K562 (cell line): Measurements from ENCODE around the gene FAHD2A. TPM values are rescaled to one million over a fixed set of nuclear protein-coding genes. Genes with fewer than 3 reads are reported as not detected.

Experiments used
- ATAC-seq: fragments of 200-7000 bp; cut with Tn5 transposase; 3 replicates; pipeline ENCODE4 v1.9.1; 2020; ENCODE audit warnings: moderate library complexity
- BruUV-seq: library from RNA; stranded (reverse); fragments of 400-500 nt; replicated peaks from 2 replicates; lab custom pipeline; 2021; lab: Mats Ljungman, UMichigan
- CTCF ChIA-PET: fragments of 300-600 bp; formaldehyde crosslinking; extraction: SDS; loops from one replicate; lab custom pipeline; 2021; ENCODE audit warnings: low intra/inter-chr PET ratio; lab: Yijun Ruan, JAX
- POLR2A ChIA-PET: fragments of 300-600, 350-650 bp; sonication (Branson Sonifier 250); formaldehyde crosslinking; extraction: SDS; loops from one replicate; lab custom pipeline; 2021; ENCODE audit warnings: antibody characterized with exemption, inconsistent platforms; lab: Yijun Ruan, JAX
- DNase-seq, 4 experiments: peaks; one replicate each; pipeline versions ENCODE4 v3.0.0 to v3.0.0-alpha.2; 2011 to 2018; ENCODE audit warnings: low spot score in 3 of 4, mixed read lengths in 3 of 4; ENCODE audit errors: extremely low read depth in 1 of 4
- FAIRE-seq: peaks from 2 replicates; lab custom pipeline; 2011; peaks lifted over from hg19 to GRCh38; lab: Jason Lieb, UNC
- H2AFZ ChIP-seq: 2 replicates; pipeline ENCODE4 v1.6.0; 2011; ENCODE audit warnings: low read depth, low read length, control low read depth, inconsistent platforms
- H3K27ac ChIP-seq: fragments of 200-600 bp; 3 replicates; pipeline ENCODE4 v1.8.0; 2011; ENCODE audit warnings: low read depth, mild to moderate bottlenecking, control low read depth, inconsistent platforms, low read length, moderate library complexity, mixed read lengths; ENCODE audit errors: extremely low read depth
- H3K27me3 ChIP-seq, 2 experiments: fragments of 300-600 bp in 1 of 2; 2 replicates in 1 of 2; 3 replicates in 1 of 2; pipeline versions ENCODE4 v1.6.0 to v1.8.0; 2011; ENCODE audit warnings: inconsistent platforms in 2 of 2, low read length in 2 of 2, mild to moderate bottlenecking in 1 of 2, mixed read lengths in 1 of 2, moderate library complexity in 1 of 2; ENCODE audit not compliant: control insufficient read depth in 2 of 2, insufficient read depth in 2 of 2
- H3K36me3 ChIP-seq: fragments of 300-600 bp; 3 replicates; pipeline ENCODE4 v1.8.0; 2011; ENCODE audit warnings: mild to moderate bottlenecking, low read length, inconsistent platforms; ENCODE audit not compliant: control insufficient read depth, insufficient read depth
- H3K4me1 ChIP-seq, 2 experiments: fragments of 200-600 bp in 1 of 2; replicated peaks in 1 of 2; 2 replicates in 1 of 2; 3 replicates in 1 of 2; pipeline versions ENCODE4 v1.5.1 to v1.8.0; 2011; ENCODE audit warnings: inconsistent platforms in 2 of 2, low read length in 2 of 2, mild to moderate bottlenecking in 1 of 2, mixed read lengths in 1 of 2, moderate library complexity in 1 of 2; ENCODE audit not compliant: control insufficient read depth in 2 of 2, insufficient read depth in 2 of 2
- H3K4me2 ChIP-seq: 2 replicates; pipeline ENCODE4 v1.6.1; 2011; ENCODE audit warnings: low read length, control low read depth, inconsistent platforms, mixed read lengths; ENCODE audit not compliant: insufficient read depth
- H3K4me3 ChIP-seq: fragments of 200-600 bp; sonication (generic), shearing (Covaris generic); 2 replicates; pipeline ENCODE4 v1.5.1; 2016; ENCODE audit warnings: control low read depth, inconsistent platforms
- H3K79me2 ChIP-seq: fragments of 200-600 bp; 3 replicates; pipeline ENCODE4 v1.8.0; 2011; ENCODE audit warnings: low read length, inconsistent platforms; ENCODE audit not compliant: control insufficient read depth, insufficient read depth
- H3K9ac ChIP-seq, 2 experiments: 2 replicates each; pipeline versions ENCODE4 v1.6.0 to v1.6.1; 2011; ENCODE audit warnings: low read depth in 2 of 2, low read length in 2 of 2, control low read depth in 1 of 2, inconsistent platforms in 1 of 2, mild to moderate bottlenecking in 1 of 2, mixed read lengths in 1 of 2; ENCODE audit not compliant: insufficient read depth in 1 of 2
- H3K9me1 ChIP-seq: one replicate; pipeline ENCODE4 v1.6.0; 2011; ENCODE audit warnings: inconsistent platforms, mild to moderate bottlenecking, low read length, moderate library complexity; ENCODE audit not compliant: control insufficient read depth, insufficient read depth
- H3K9me3 ChIP-seq: replicated peaks from 2 replicates; pipeline ENCODE4 v1.5.1; 2011; ENCODE audit warnings: low read depth, low read length, inconsistent platforms; ENCODE audit not compliant: control insufficient read depth, insufficient read depth
- H4K20me1 ChIP-seq: replicated peaks from 2 replicates; pipeline ENCODE4 v1.6.1; 2011; ENCODE audit warnings: low read length, inconsistent platforms, mixed read lengths; ENCODE audit not compliant: control insufficient read depth, insufficient read depth
- FOXJ3 ChIP-seq: sonication (generic); formaldehyde crosslinking; IDR thresholded peaks from 2 replicates; pipeline ENCODE4 v1.4.0; 2020; ENCODE audit warnings: mild to moderate bottlenecking, missing genetic modification reagents
- KDM4B ChIP-seq, 2 experiments: fragments of 450-650 bp in 1 of 2; sonication (generic) in 1 of 2; IDR thresholded peaks; 2 replicates each; pipeline ENCODE4 v1.6.1; 2016 to 2017; ENCODE audit warnings: borderline replicate concordance in 2 of 2, antibody characterized with exemption in 1 of 2, low read depth in 1 of 2, mild to moderate bottlenecking in 1 of 2
- MCM7 ChIP-seq, 2 experiments: fragments of 450-650 bp; IDR thresholded peaks; 2 replicates each; pipeline ENCODE4 v1.6.1; 2016 to 2018
- MYNN ChIP-seq, 2 experiments: sonication (generic); formaldehyde crosslinking in 1 of 2; IDR thresholded peaks; 2 replicates each; pipeline versions ENCODE4 v1.5.0 to v1.6.1; 2016 to 2020; ENCODE audit warnings: antibody characterized with exemption in 1 of 2, missing genetic modification reagents in 1 of 2
- NCOA2 ChIP-seq, 2 experiments: fragments of 450-650 bp; IDR thresholded peaks; 2 replicates each; pipeline ENCODE4 v1.6.1; 2018; ENCODE audit warnings: mild to moderate bottlenecking in 2 of 2, moderate library complexity in 1 of 2; ENCODE audit not compliant: partially characterized antibody in 2 of 2
- NRF1 ChIP-seq, 2 experiments: fragments of 450-650 bp; IDR thresholded peaks in 1 of 2; conservative IDR thresholded peaks in 1 of 2; 2 replicates each; pipeline ENCODE4 v1.6.1; 2014; ENCODE audit warnings: mild to moderate bottlenecking in 2 of 2
- PHF21A ChIP-seq: fragments of 450-650 bp; IDR thresholded peaks from 2 replicates; pipeline ENCODE4 v1.6.1; 2017; ENCODE audit warnings: low read depth, borderline replicate concordance
- RBM14 ChIP-seq: fragments of 200-400 bp; formaldehyde crosslinking; IDR thresholded peaks from 2 replicates; pipeline ENCODE4 v1.6.1; 2018; ENCODE audit warnings: low read depth, mild to moderate bottlenecking, low read length, moderate library complexity, borderline replicate concordance; ENCODE audit not compliant: insufficient read depth
- SNRNP70 ChIP-seq: fragments of 200-400 bp; formaldehyde crosslinking; optimal IDR thresholded peaks from 2 replicates; pipeline ENCODE3; 2017; ENCODE audit warnings: low read depth, low read length
- SRSF7 ChIP-seq: fragments of 200-400 bp; formaldehyde crosslinking; optimal IDR thresholded peaks from 2 replicates; pipeline ENCODE3; 2017; ENCODE audit warnings: mild to moderate bottlenecking, low read depth, low read length
- ZC3H8 ChIP-seq: fragments of 450-650 bp; IDR thresholded peaks from 2 replicates; pipeline ENCODE4 v1.6.1; 2017
- ZNF23 ChIP-seq: fragments of 250-450 bp; sonication (Bioruptor Pico); IDR thresholded peaks from 2 replicates; pipeline ENCODE4 v1.4.0; 2020; ENCODE audit warnings: mild to moderate bottlenecking
- ZNF24 ChIP-seq: fragments of 450-650 bp; IDR thresholded peaks from 2 replicates; pipeline ENCODE4 v1.6.1; 2016
- WGBS: fragments of 100-300 bp; shearing (Covaris generic); methylation state at CpG from one replicate; pipeline ENCODE4 v1.1.6; 2016; ENCODE audit warnings: low coverage, mixed read lengths; ENCODE audit not compliant: insufficient coverage; ENCODE audit errors: missing lambda C conversion rate; 5-methylcytosine and 5-hydroxymethylcytosine counted together
- in situ Hi-C: fragments of 300-500 bp; cut with MboI; formaldehyde crosslinking; loops from 4 replicates; pipeline ENCODE4 v1.15.0; 2018; ENCODE audit warnings: inconsistent platforms, mixed read lengths
- intact Hi-C: fragments of 100-400 bp; cut with micrococcal nuclease; formaldehyde crosslinking; loops from 2 replicates; pipeline ENCODE4 v1.14.2; 2022
- polyA plus RNA-seq, 8 experiments: library from polyadenylated mRNA; depleted of rRNA in 4 of 8; stranded (reverse) in 5 of 8; unstranded in 3 of 8; fragments of >200 nt; fragmentation: Nextera tagmentation in 2 of 8; fragmentation: Illumina TruSeq in 1 of 8; extraction: Ambion mirVana in 2 of 8; extraction: Trizol in 1 of 8; gene quantifications; 2 replicates each; pipeline versions ENCODE4 v1.2.1 to v1.2.3, GENCODE V29; 2011 to 2014; ENCODE audit warnings: inconsistent platforms in 1 of 8, missing spikeins in 1 of 8
- total RNA-seq, 7 experiments: library from RNA; depleted of rRNA in 6 of 7; stranded (reverse); fragments of >200 nt in 6 of 7; fragmentation: Illumina TruSeq in 2 of 7; extraction: Trizol in 2 of 7; gene quantifications; 2 replicates each; pipeline versions ENCODE4 v1.2.1 to v1.2.3, GENCODE V29; 2011 to 2021; ENCODE audit warnings: low replicate concordance in 1 of 7
- TF ChIP-seq, protein P1 (sequence below): fragments of 250-450 bp; sonication (Bioruptor Pico); IDR thresholded peaks from 2 replicates; pipeline ENCODE4 v1.5.0; 2020; ENCODE audit warnings: mild to moderate bottlenecking

FAHD2A gene
- total and polyA plus RNA-seq, 9 of the 15 experiments (the other 6 are each of a cell fraction or from before 2014, with no cell fraction given), result 13.8 to 41.0 (median 30.4) TPM

DNA sequence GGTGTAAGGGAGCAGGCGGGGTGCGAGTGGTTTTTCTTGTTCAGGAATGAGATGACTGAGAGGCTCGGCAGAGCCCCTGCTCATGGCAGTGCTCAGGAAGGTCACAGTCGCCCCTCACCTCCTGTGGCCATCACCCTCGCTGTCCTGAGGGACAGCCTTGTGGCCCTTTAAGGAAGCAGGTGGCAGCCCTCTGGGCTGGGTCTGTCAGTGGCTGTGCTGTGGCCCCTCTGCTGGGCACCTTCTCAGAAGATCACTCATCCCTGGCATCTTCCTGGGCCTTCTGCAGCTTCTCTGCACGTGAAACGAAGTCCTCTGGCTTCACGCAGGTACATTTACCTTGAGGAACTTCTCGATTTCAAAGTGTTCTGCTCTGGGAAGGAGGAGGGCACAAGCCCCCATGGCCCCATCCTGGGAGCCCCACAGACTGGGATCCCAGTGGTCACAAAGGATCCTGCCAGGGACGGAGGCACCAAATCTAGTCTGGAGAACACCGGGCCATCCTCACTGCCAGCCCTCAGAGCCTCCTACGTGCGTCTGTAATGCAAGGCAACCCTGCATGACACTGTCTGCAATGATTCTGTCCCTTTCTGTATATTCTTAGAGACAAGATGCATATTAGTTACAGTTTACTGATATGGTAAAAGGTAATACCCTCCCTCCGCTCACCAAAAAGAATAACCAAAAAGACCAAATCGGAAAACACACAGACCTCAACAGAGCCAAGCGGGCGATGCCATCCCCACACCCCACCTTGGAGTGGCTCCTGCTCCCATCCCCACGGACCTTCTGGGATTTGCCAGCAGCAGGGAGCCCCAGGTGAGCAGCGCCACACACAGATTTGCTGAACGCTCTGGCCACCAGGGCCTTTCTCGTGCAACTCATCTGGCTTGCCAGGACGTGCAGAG, 25.9 kb upstream of the FAHD2A start:
- Histone ChIP-seq H3K27me3 (peaks cover 23 to 74% of the 10 kb centered on the region in 2 experiments; a peak in 4 of 5 replicates), H3K27ac (no peak overlapping the region), H3K9me3 (no peaks in the 10 kb centered on the region), H3K79me2 (no peaks in the 10 kb centered on the region), H3K9ac (no peak overlapping the region), H2AFZ (no peak overlapping the region), H3K36me3 (no peaks in the 10 kb centered on the region), H4K20me1 (peaks cover 9% of the 10 kb centered on the region; the same call in 1 of the 2 replicates), H3K4me3 (no peak overlapping the region), H3K4me2 (no peak overlapping the region), H3K9me1 (no peaks in the 10 kb centered on the region)
- FAIRE-seq, result no peak
- in situ Hi-C loops (no loop called here), intact Hi-C loops (loop anchor here (2.0 kb wide), 1 partner anchor 26 kb away; no protein-coding TSS in a partner anchor)
- BruUV-seq, result no TSS peak
- ATAC-seq, result no peak; the same call in 2 of the 3 replicates
- ChIA-PET CTCF (no interaction called here), POLR2A (interaction anchor here (0.6 kb wide), 1 partner anchor 35 kb away, joined by 3 read pairs; no protein-coding TSS in a partner anchor)
- 0% methylated on average over 22 of the region's 22 CpGs for WGBS
- TF ChIP-seq NCOA2 (IDR thresholded peaks at IDR 0.05; ENCODE audit: partially characterized antibody in 2 of 2) (no peak), RBM14 (no peak), FOXJ3 (CRISPR knock-in tag) (no peak), SRSF7 (no peak), ZNF24 (no peak), NRF1 (conservative IDR thresholded peaks at IDR 0.05 in 1 of 2, IDR thresholded peaks at IDR 0.05 in 1 of 2) (no peak), PHF21A (no peak), MYNN (IDR thresholded peaks at IDR 0.05) (no peak), MYNN (CRISPR knock-in tag; IDR thresholded peaks at IDR 0.05) (no peak), KDM4B (IDR thresholded peaks at IDR 0.05; ENCODE audit: borderline replicate concordance in 2 of 2, low read depth in 1 of 2) (no peak), MCM7 (IDR thresholded peaks at IDR 0.05) (no peak), ZC3H8 (no peak), SNRNP70 (no peak), ZNF23 (CRISPR knock-in tag) (no peak)
- TF ChIP-seq, protein P1, sequence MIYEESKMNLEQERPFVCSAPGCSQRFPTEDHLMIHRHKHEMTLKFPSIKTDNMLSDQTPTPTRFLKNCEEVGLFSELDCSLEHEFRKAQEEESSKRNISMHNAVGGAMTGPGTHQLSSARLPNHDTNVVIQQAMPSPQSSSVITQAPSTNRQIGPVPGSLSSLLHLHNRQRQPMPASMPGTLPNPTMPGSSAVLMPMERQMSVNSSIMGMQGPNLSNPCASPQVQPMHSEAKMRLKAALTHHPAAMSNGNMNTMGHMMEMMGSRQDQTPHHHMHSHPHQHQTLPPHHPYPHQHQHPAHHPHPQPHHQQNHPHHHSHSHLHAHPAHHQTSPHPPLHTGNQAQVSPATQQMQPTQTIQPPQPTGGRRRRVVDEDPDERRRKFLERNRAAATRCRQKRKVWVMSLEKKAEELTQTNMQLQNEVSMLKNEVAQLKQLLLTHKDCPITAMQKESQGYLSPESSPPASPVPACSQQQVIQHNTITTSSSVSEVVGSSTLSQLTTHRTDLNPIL, result no peak
- TF ChIP-seq, all 486 proteins: peak for 0
- no peaks in the 10 kb centered on the region for H3K4me1 ChIP-seq
- no peak for DNase-seq
